ENCODE data around the gene TNXB.
"Not testable (repeated sequence)": the region's sequence is repeated elsewhere in the genome, so short reads cannot be mapped to it uniquely, and the experiment has no call there.

- not testable (repeated sequence) for TF ChIP-seq CTCF, POLR2A (IDR thresholded peaks at IDR 0.05)
These were observed 99.6 kb downstream of the TNXB start for GRCh38 chr6:32009537-32009936.
